IMR-90 (cell line): ENCODE data around the gene DEFB119. TPM values are rescaled to one million over a fixed set of nuclear protein-coding genes. Genes with fewer than 3 reads are reported as not detected.

Experiments used
- ATAC-seq: fragments of 200-7000 bp; cut with Tn5 transposase; 2 replicates; pipeline ENCODE4 v1.9.1; 2020; ENCODE audit warnings: low read depth, mild to moderate bottlenecking, moderate library complexity
- BruUV-seq: library from RNA; stranded (reverse); fragments of 400-500 nt; replicated peaks from 2 replicates; lab custom pipeline; 2021; lab: Mats Ljungman, UMichigan
- CTCF ChIA-PET: fragments of 300-600 bp; formaldehyde crosslinking; extraction: SDS; loops from one replicate; lab custom pipeline; 2021; ENCODE audit warnings: antibody characterized with exemption; lab: Yijun Ruan, JAX
- POLR2A ChIA-PET: fragments of 300-600 bp; sonication (Branson Sonifier 250); formaldehyde crosslinking; loops from one replicate; lab custom pipeline; 2022; ENCODE audit warnings: antibody characterized with exemption; ENCODE audit not compliant: unreplicated experiment; lab: Charles Lee
- DNase-seq: peaks from one replicate; pipeline ENCODE4 v3.0.0; 2013
- H2AFZ ChIP-seq: replicated peaks from 2 replicates; pipeline ENCODE3; 2013; ENCODE audit warnings: low read length, mild to moderate bottlenecking; ENCODE audit not compliant: poor library complexity
- H2AK5ac ChIP-seq: 2 replicates; pipeline ENCODE4 v1.6.1; 2013; ENCODE audit warnings: low read depth, low read length, inconsistent platforms
- H2AK9ac ChIP-seq: replicated peaks from 2 replicates; pipeline ENCODE3; 2013; ENCODE audit warnings: mild to moderate bottlenecking, low read depth, low read length, moderate library complexity; ENCODE audit not compliant: poor library complexity
- H2BK120ac ChIP-seq: 2 replicates; pipeline ENCODE4 v1.6.1; 2013; ENCODE audit warnings: low read depth, low read length, inconsistent platforms
- H2BK15ac ChIP-seq: 3 replicates; pipeline ENCODE4 v1.6.1; 2013; ENCODE audit warnings: low read depth, low read length, inconsistent platforms
- H2BK20ac ChIP-seq: 2 replicates; pipeline ENCODE4 v1.6.1; 2013; ENCODE audit warnings: low read depth, mild to moderate bottlenecking, inconsistent platforms, low read length, moderate library complexity
- H2BK5ac ChIP-seq: 2 replicates; pipeline ENCODE4 v1.6.1; 2013; ENCODE audit warnings: mild to moderate bottlenecking, low read depth, low read length, inconsistent platforms; ENCODE audit not compliant: poor library complexity, severe bottlenecking
- H3K14ac ChIP-seq: replicated peaks from 2 replicates; pipeline ENCODE4 v1.6.1; 2013; ENCODE audit warnings: low read depth, low read length, inconsistent platforms
- H3K18ac ChIP-seq: 2 replicates; pipeline ENCODE4 v1.6.1; 2013; ENCODE audit warnings: low read depth, low read length, control low read depth
- H3K23ac ChIP-seq: 2 replicates; pipeline ENCODE4 v1.6.1; 2013; ENCODE audit warnings: low read depth, low read length, inconsistent platforms
- H3K27ac ChIP-seq: 2 replicates; pipeline ENCODE4 v1.5.1; 2013; ENCODE audit warnings: mild to moderate bottlenecking, control low read depth, low read length; ENCODE audit not compliant: insufficient read depth
- H3K27me3 ChIP-seq: 2 replicates; pipeline ENCODE4 v1.6.1; 2013; ENCODE audit warnings: low read length; ENCODE audit not compliant: control insufficient read depth, insufficient read depth
- H3K36me3 ChIP-seq: 2 replicates; pipeline ENCODE4 v1.6.1; 2013; ENCODE audit warnings: low read length, mixed read lengths; ENCODE audit not compliant: control insufficient read depth, insufficient read depth
- H3K4ac ChIP-seq: 2 replicates; pipeline ENCODE4 v1.6.1; 2013; ENCODE audit warnings: low read depth, low read length, inconsistent platforms
- H3K4me1 ChIP-seq: 2 replicates; pipeline ENCODE4 v1.6.1; 2013; ENCODE audit warnings: low read length, mixed read lengths; ENCODE audit not compliant: control insufficient read depth, insufficient read depth
- H3K4me2 ChIP-seq: 2 replicates; pipeline ENCODE4 v1.6.1; 2013; ENCODE audit warnings: low read depth, mild to moderate bottlenecking, control low read depth, low read length, moderate library complexity
- H3K4me3 ChIP-seq: 2 replicates; pipeline ENCODE4 v1.5.1; 2013; ENCODE audit warnings: low read depth, mild to moderate bottlenecking, control low read depth, low read length, moderate library complexity; ENCODE audit not compliant: insufficient read depth
- H3K56ac ChIP-seq: 2 replicates; pipeline ENCODE4 v1.6.1; 2013; ENCODE audit warnings: low read length, inconsistent platforms; ENCODE audit not compliant: insufficient read depth; ENCODE audit errors: extremely low read depth
- H3K79me1 ChIP-seq, 2 experiments: 2 replicates each; pipeline ENCODE4 v1.6.1; 2013; ENCODE audit warnings: low read length in 2 of 2, inconsistent platforms in 1 of 2, low read depth in 1 of 2
- H3K9ac ChIP-seq: 2 replicates; pipeline ENCODE4 v1.6.1; 2013; ENCODE audit warnings: low read depth, low read length, control low read depth
- H3K9me1 ChIP-seq: 2 replicates; pipeline ENCODE4 v1.6.1; 2013; ENCODE audit warnings: low read length, inconsistent platforms; ENCODE audit not compliant: insufficient read depth
- H3K9me3 ChIP-seq: 2 replicates; pipeline ENCODE4 v1.6.1; 2013; ENCODE audit warnings: low read length; ENCODE audit not compliant: control insufficient read depth, insufficient read depth
- H4K20me1 ChIP-seq: 2 replicates; pipeline ENCODE4 v1.6.1; 2013; ENCODE audit warnings: low read length, inconsistent platforms; ENCODE audit not compliant: insufficient read depth
- H4K5ac ChIP-seq: 2 replicates; pipeline ENCODE4 v1.6.1; 2013; ENCODE audit warnings: mild to moderate bottlenecking, low read depth, low read length, control low read depth
- H4K8ac ChIP-seq, 2 experiments: 2 replicates each; pipeline ENCODE4 v1.6.1; 2013; ENCODE audit warnings: low read depth in 2 of 2, low read length in 2 of 2, control low read depth in 1 of 2, inconsistent platforms in 1 of 2
- H4K91ac ChIP-seq: 2 replicates; pipeline ENCODE4 v1.6.1; 2013; ENCODE audit warnings: low read depth, low read length, inconsistent platforms; ENCODE audit not compliant: insufficient read depth
- BHLHE40 ChIP-seq: fragments of 150-350 bp; IDR thresholded peaks from 2 replicates; pipeline ENCODE4 v1.6.1; 2016; ENCODE audit warnings: mild to moderate bottlenecking, low read depth, low read length
- CEBPB ChIP-seq: IDR thresholded peaks from 2 replicates; pipeline ENCODE4 v1.6.1; 2012; ENCODE audit warnings: low read depth, low read length, improper control_type of control experiment
- ELK1 ChIP-seq: fragments of 150-350 bp; IDR thresholded peaks from 2 replicates; pipeline ENCODE4 v1.6.1; 2016; ENCODE audit warnings: low read depth, mild to moderate bottlenecking, low read length, moderate library complexity, borderline replicate concordance
- MAFK ChIP-seq: IDR thresholded peaks from 2 replicates; pipeline ENCODE4 v1.6.1; 2012; ENCODE audit warnings: low read depth, low read length, improper control_type of control experiment
- RAD21 ChIP-seq: IDR thresholded peaks from 2 replicates; pipeline ENCODE4 v1.6.1; 2012; ENCODE audit warnings: low read length, improper control_type of control experiment
- USF2 ChIP-seq: fragments of 150-350 bp; IDR thresholded peaks from 2 replicates; pipeline ENCODE4 v1.6.1; 2017; ENCODE audit warnings: mild to moderate bottlenecking, antibody characterized with exemption, low read length, low read depth
- dilution Hi-C: fragments of 300-500 bp; cut with HindIII; formaldehyde crosslinking; loops from one replicate; pipeline ENCODE4 v1.14.3; 2018; ENCODE audit warnings: low sequenced_read_pairs; ENCODE audit not compliant: unreplicated experiment
- in situ Hi-C: fragments of 300-500 bp; cut with MboI; formaldehyde crosslinking; loops from 3 replicates; pipeline ENCODE4 v1.14.3; 2019; ENCODE audit warnings: low sequenced_read_pairs, inconsistent platforms, mixed read lengths
- intact Hi-C: fragments of 100-400 bp; cut with micrococcal nuclease; formaldehyde crosslinking; loops from 2 replicates; pipeline ENCODE4 v1.10.0; 2022
- polyA plus RNA-seq, 3 experiments: library from polyadenylated mRNA; depleted of rRNA; stranded (reverse); fragments of >200 nt; gene quantifications; 2 replicates each; pipeline ENCODE4 v1.2.3, GENCODE V29; 2012; ENCODE audit warnings: low replicate concordance in 1 of 3
- total RNA-seq: library from RNA; depleted of rRNA; stranded (reverse); fragments of >200 nt; gene quantifications from 2 replicates; pipeline ENCODE4 v1.2.3, GENCODE V29; 2012
- TF ChIP-seq, protein P1 (sequence below): conservative IDR thresholded peaks from 2 replicates; pipeline ENCODE4 v1.5.1; 2012; ENCODE audit warnings: mild to moderate bottlenecking, low read depth, low read length, improper control_type of control experiment

Gene DEFB119
- total and polyA plus RNA-seq, 2 of the 4 experiments (the other 2 are of a cell fraction), result not detected

GRCh38 chr20:31425797-31426196, 35.4 kb upstream of the DEFB119 start:
- no peak overlapping the region for H3K27ac ChIP-seq
- no peak for DNase-seq
- intact Hi-C loops (no loop called here), in situ Hi-C loops (no loop called here), dilution Hi-C loops (no loop called here)
- no peaks in the 10 kb centered on the region for H3K4me1 ChIP-seq
- TF ChIP-seq ELK1, result no peak
- TF ChIP-seq, protein P1, sequence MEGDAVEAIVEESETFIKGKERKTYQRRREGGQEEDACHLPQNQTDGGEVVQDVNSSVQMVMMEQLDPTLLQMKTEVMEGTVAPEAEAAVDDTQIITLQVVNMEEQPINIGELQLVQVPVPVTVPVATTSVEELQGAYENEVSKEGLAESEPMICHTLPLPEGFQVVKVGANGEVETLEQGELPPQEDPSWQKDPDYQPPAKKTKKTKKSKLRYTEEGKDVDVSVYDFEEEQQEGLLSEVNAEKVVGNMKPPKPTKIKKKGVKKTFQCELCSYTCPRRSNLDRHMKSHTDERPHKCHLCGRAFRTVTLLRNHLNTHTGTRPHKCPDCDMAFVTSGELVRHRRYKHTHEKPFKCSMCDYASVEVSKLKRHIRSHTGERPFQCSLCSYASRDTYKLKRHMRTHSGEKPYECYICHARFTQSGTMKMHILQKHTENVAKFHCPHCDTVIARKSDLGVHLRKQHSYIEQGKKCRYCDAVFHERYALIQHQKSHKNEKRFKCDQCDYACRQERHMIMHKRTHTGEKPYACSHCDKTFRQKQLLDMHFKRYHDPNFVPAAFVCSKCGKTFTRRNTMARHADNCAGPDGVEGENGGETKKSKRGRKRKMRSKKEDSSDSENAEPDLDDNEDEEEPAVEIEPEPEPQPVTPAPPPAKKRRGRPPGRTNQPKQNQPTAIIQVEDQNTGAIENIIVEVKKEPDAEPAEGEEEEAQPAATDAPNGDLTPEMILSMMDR, result no peak
- TF ChIP-seq USF2, result no peak
- TF ChIP-seq MAFK, result no peak
- no peak for TF ChIP-seq RAD21
- no peak for TF ChIP-seq CEBPB
- TF ChIP-seq BHLHE40, result no peak
- no TSS peak for BruUV-seq
- no peaks in the 10 kb centered on the region for H4K20me1 ChIP-seq
- no peaks in the 10 kb centered on the region for H3K9me3 ChIP-seq
- H3K9ac ChIP-seq, result no peak overlapping the region
- no peak overlapping the region for H3K23ac ChIP-seq
- H3K4me3 ChIP-seq, result no peak overlapping the region
- H3K9me1 ChIP-seq, result no peaks in the 10 kb centered on the region
- no peak overlapping the region for H3K56ac ChIP-seq
- no peak overlapping the region for H3K14ac ChIP-seq
- H3K36me3 ChIP-seq, result no peaks in the 10 kb centered on the region
- H3K4ac ChIP-seq, result no peak overlapping the region
- H3K79me1 ChIP-seq, result no peaks in the 10 kb centered on the region
- H2BK15ac ChIP-seq, result no peak overlapping the region
- no peak overlapping the region for H4K5ac ChIP-seq
- H3K27me3 ChIP-seq, result no peaks in the 10 kb centered on the region
- H4K8ac ChIP-seq, result no peak overlapping the region
- no peak overlapping the region for H2AK9ac ChIP-seq
- H4K91ac ChIP-seq, result no peak overlapping the region
- H2AFZ ChIP-seq, result no peak overlapping the region
- H2BK5ac ChIP-seq, result no peak overlapping the region
- ATAC-seq, result no peak
- H2BK120ac ChIP-seq, result no peak overlapping the region
- ChIA-PET CTCF (no interaction called here), POLR2A (no interaction called here)
- H2AK5ac ChIP-seq, result no peak overlapping the region
- no peak overlapping the region for H3K18ac ChIP-seq
- no peak overlapping the region for H2BK20ac ChIP-seq
- no peak overlapping the region for H3K4me2 ChIP-seq
